H9 (cell line): Measurements from ENCODE around the gene CALCOCO1. TPM values are rescaled to one million over a fixed set of nuclear protein-coding genes. Genes with fewer than 3 reads are reported as not detected.
A peak's percentile ranks its signal among the peaks of the same experiment; 100 is the strongest.

Experiments used
- DNase-seq: peaks from one replicate; pipeline ENCODE4 v3.0.0-alpha.2; 2017
- H2AFZ ChIP-seq: one replicate; pipeline ENCODE4 v1.6.1; 2013; ENCODE audit warnings: mild to moderate bottlenecking, low read length, control low read depth, moderate library complexity
- H2AK5ac ChIP-seq: 2 replicates; pipeline ENCODE4 v1.6.1; 2013; ENCODE audit warnings: low read length, control low read depth, mixed read lengths; ENCODE audit not compliant: insufficient read length
- H2BK120ac ChIP-seq: one replicate; pipeline ENCODE4 v1.6.1; 2013; ENCODE audit warnings: low read depth, mild to moderate bottlenecking, low read length, control low read depth, inconsistent platforms; ENCODE audit not compliant: poor library complexity, severe bottlenecking
- H2BK12ac ChIP-seq: 2 replicates; pipeline ENCODE4 v1.6.1; 2013; ENCODE audit warnings: low read length, control low read depth, mixed read lengths, low read depth; ENCODE audit not compliant: insufficient read length
- H2BK15ac ChIP-seq: 2 replicates; pipeline ENCODE4 v1.6.1; 2013; ENCODE audit warnings: low read depth, low read length, control low read depth
- H2BK20ac ChIP-seq: one replicate; pipeline ENCODE4 v1.6.1; 2013; ENCODE audit warnings: low read depth, mild to moderate bottlenecking, low read length, control low read depth, inconsistent platforms; ENCODE audit not compliant: poor library complexity, severe bottlenecking
- H2BK5ac ChIP-seq: 2 replicates; pipeline ENCODE4 v1.6.1; 2013; ENCODE audit warnings: low read length, control low read depth, mixed read lengths; ENCODE audit not compliant: insufficient read length
- H3K14ac ChIP-seq: 2 replicates; pipeline ENCODE4 v1.6.1; 2013; ENCODE audit warnings: low read length, control low read depth; ENCODE audit not compliant: insufficient read depth
- H3K18ac ChIP-seq: 2 replicates; pipeline ENCODE4 v1.6.1; 2013; ENCODE audit warnings: low read depth, mild to moderate bottlenecking, mixed read lengths, low read length, control low read depth; ENCODE audit not compliant: insufficient read length
- H3K23ac ChIP-seq: 2 replicates; pipeline ENCODE4 v1.6.1; 2013; ENCODE audit warnings: low read length, control low read depth, mixed read lengths, low read depth; ENCODE audit not compliant: insufficient read length
- H3K23me2 ChIP-seq: 2 replicates; pipeline ENCODE4 v1.6.1; 2013; ENCODE audit warnings: low read depth, mild to moderate bottlenecking, mixed read lengths, low read length, control low read depth; ENCODE audit not compliant: insufficient read length, poor library complexity, severe bottlenecking
- H3K27ac ChIP-seq: 2 replicates; pipeline ENCODE4 v1.5.1; 2013; ENCODE audit warnings: low read length, control low read depth, mixed read lengths, low read depth; ENCODE audit not compliant: insufficient read length
- H3K27me3 ChIP-seq: 2 replicates; pipeline ENCODE4 v1.6.1; 2013; ENCODE audit warnings: low read length, control low read depth, inconsistent platforms; ENCODE audit not compliant: insufficient read depth
- H3K4ac ChIP-seq: 2 replicates; pipeline ENCODE4 v1.6.1; 2013; ENCODE audit warnings: low read depth, mild to moderate bottlenecking, control low read depth, inconsistent platforms, low read length, moderate library complexity
- H3K4me1 ChIP-seq: 2 replicates; pipeline ENCODE4 v1.6.1; 2013; ENCODE audit warnings: low read length, control low read depth, inconsistent platforms; ENCODE audit not compliant: insufficient read depth
- H3K4me2 ChIP-seq: 2 replicates; pipeline ENCODE4 v1.6.1; 2013; ENCODE audit warnings: low read length, control low read depth, mixed read lengths; ENCODE audit not compliant: insufficient read length, insufficient read depth
- H3K56ac ChIP-seq: 2 replicates; pipeline ENCODE4 v1.6.1; 2013; ENCODE audit warnings: low read depth, mild to moderate bottlenecking, mixed read lengths, low read length, control low read depth; ENCODE audit not compliant: insufficient read length
- H3K79me1 ChIP-seq: 2 replicates; pipeline ENCODE4 v1.6.1; 2013; ENCODE audit warnings: low read depth, mild to moderate bottlenecking, moderate library complexity, low read length, control low read depth, inconsistent platforms; ENCODE audit not compliant: insufficient read depth, poor library complexity, severe bottlenecking
- H3K79me2 ChIP-seq: 2 replicates; pipeline ENCODE4 v1.6.1; 2013; ENCODE audit warnings: low read length, control low read depth, inconsistent platforms; ENCODE audit not compliant: insufficient read depth
- H3K9ac ChIP-seq: 2 replicates; pipeline ENCODE4 v1.6.1; 2013; ENCODE audit warnings: low read length, control low read depth, mixed read lengths; ENCODE audit not compliant: insufficient read length; ENCODE audit errors: extremely low read depth
- H3K9me3 ChIP-seq: one replicate; pipeline ENCODE4 v1.6.1; 2013; ENCODE audit warnings: low read depth, low read length, inconsistent platforms; ENCODE audit not compliant: control insufficient read depth
- H3T11ph ChIP-seq: one replicate; pipeline ENCODE4 v1.6.1; 2013; ENCODE audit warnings: mild to moderate bottlenecking, low read length, control low read depth, inconsistent platforms
- H4K20me1 ChIP-seq: one replicate; pipeline ENCODE4 v1.6.1; 2013; ENCODE audit not compliant: control insufficient read depth, insufficient read length, insufficient read depth
- H4K5ac ChIP-seq: 2 replicates; pipeline ENCODE4 v1.6.1; 2013; ENCODE audit warnings: low read depth, mild to moderate bottlenecking, mixed read lengths, low read length, control low read depth; ENCODE audit not compliant: insufficient read length
- H4K8ac ChIP-seq: replicated peaks from 2 replicates; pipeline ENCODE4 v1.6.1; 2013; ENCODE audit warnings: low read length, control low read depth, mixed read lengths, low read depth; ENCODE audit not compliant: insufficient read length
- H4K91ac ChIP-seq: 2 replicates; pipeline ENCODE4 v1.6.1; 2013; ENCODE audit warnings: low read depth, mild to moderate bottlenecking, moderate library complexity, mixed read lengths, low read length, control low read depth; ENCODE audit not compliant: insufficient read length
- H3K27ac Mint-ChIP-seq, 3 experiments: 2 replicates in 2 of 3; 3 replicates in 1 of 3; pipeline ENCODE4 v1.8.0; 2020 to 2021; ENCODE audit warnings: mixed read lengths in 3 of 3, mild to moderate bottlenecking in 1 of 3, moderate library complexity in 1 of 3
- H3K27me3 Mint-ChIP-seq: 2 replicates; pipeline ENCODE4 v1.8.0; 2021; ENCODE audit warnings: low read depth, mild to moderate bottlenecking, moderate library complexity, mixed read lengths
- H3K36me3 Mint-ChIP-seq, 3 experiments: 2 replicates in 2 of 3; 3 replicates in 1 of 3; pipeline ENCODE4 v1.8.0; 2020 to 2021; ENCODE audit warnings: low read depth in 3 of 3, mixed read lengths in 3 of 3; ENCODE audit not compliant: insufficient read depth in 1 of 3
- H3K4me1 Mint-ChIP-seq, 2 experiments: 2 replicates each; pipeline ENCODE4 v1.8.0; 2020; ENCODE audit warnings: mixed read lengths in 2 of 2
- H3K4me3 Mint-ChIP-seq, 2 experiments: 2 replicates in 1 of 2; 3 replicates in 1 of 2; pipeline ENCODE4 v1.8.0; 2020 to 2021; ENCODE audit warnings: mild to moderate bottlenecking in 2 of 2, mixed read lengths in 2 of 2, moderate library complexity in 1 of 2
- H3K9me3 Mint-ChIP-seq, 2 experiments: 2 replicates in 1 of 2; 3 replicates in 1 of 2; pipeline ENCODE4 v1.8.0; 2020; ENCODE audit warnings: mild to moderate bottlenecking in 2 of 2, mixed read lengths in 2 of 2, moderate library complexity in 1 of 2
- WGBS: extraction: QIAGEN DNeasy Blood & Tissue Kit; methylation state at CpG from one replicate; pipeline ENCODE4 v1.1.7; 2013; ENCODE audit warnings: missing lambda C conversion rate, low lambda C conversion rate, mixed read lengths; ENCODE audit not compliant: insufficient read length; ENCODE audit errors: extremely low coverage; 5-methylcytosine and 5-hydroxymethylcytosine counted together
- total RNA-seq: library from RNA; stranded (reverse); gene quantifications from 2 replicates; pipeline ENCODE4 v1.2.1, GENCODE V29; 2021
- TF ChIP-seq, protein P1 (sequence below): fragments of 200-600 bp; sonication (generic); conservative IDR thresholded peaks from 3 replicates; pipeline ENCODE4 v1.8.0; 2021; ENCODE audit warnings: antibody characterized with exemption, mild to moderate bottlenecking

CALCOCO1 gene
- total RNA-seq, 1 experiment from 2014 or later = 22.3 TPM

DNA sequence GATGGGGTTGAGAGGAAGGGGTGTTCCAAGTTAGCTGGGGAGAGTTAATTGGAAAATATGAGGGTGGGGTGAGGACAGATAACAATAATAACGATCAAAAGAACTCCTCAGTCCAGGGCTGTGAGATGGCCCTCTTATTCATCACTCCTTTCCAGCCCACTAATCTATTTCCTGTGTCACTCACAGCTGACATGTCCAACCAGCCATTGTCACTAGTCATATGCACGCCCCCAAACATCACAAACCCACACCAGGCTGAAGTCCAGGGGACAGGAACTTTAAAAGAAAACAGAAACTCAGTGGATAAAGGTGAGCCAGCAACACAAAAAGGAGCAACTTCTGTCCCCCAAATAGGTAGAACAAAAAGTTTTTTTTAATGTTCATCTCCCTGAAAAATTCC is 911 bp downstream of the CALCOCO1 start:
- H4K8ac ChIP-seq = no peak overlapping the region
- no peak for DNase-seq
- Mint-ChIP-seq H3K27ac (no peak overlapping the region), H3K27me3 (peaks cover 3% of the 10 kb centered on the region), H3K9me3 (no peaks in the 10 kb centered on the region; a peak in 1 of 5 replicates), H3K4me3 (peak overlapping the region; percentile 89 to 96), H3K4me1 (peaks cover 21 to 28% of the 10 kb centered on the region in 2 experiments), H3K36me3 (no peaks in the 10 kb centered on the region)
- H4K20me1 ChIP-seq = peaks cover 2% of the 10 kb centered on the region
- no peaks in the 10 kb centered on the region for H3K27me3 ChIP-seq
- H2BK120ac ChIP-seq = no peak overlapping the region
- no peak overlapping the region for H3K4ac ChIP-seq
- H2BK15ac ChIP-seq = no peak overlapping the region
- H3K27ac ChIP-seq = no peak overlapping the region
- no peak overlapping the region for H3T11ph ChIP-seq
- H3K4me1 ChIP-seq = no peaks in the 10 kb centered on the region
- no peak overlapping the region for H2BK5ac ChIP-seq
- H3K79me1 ChIP-seq = no peaks in the 10 kb centered on the region
- TF ChIP-seq, protein P1, sequence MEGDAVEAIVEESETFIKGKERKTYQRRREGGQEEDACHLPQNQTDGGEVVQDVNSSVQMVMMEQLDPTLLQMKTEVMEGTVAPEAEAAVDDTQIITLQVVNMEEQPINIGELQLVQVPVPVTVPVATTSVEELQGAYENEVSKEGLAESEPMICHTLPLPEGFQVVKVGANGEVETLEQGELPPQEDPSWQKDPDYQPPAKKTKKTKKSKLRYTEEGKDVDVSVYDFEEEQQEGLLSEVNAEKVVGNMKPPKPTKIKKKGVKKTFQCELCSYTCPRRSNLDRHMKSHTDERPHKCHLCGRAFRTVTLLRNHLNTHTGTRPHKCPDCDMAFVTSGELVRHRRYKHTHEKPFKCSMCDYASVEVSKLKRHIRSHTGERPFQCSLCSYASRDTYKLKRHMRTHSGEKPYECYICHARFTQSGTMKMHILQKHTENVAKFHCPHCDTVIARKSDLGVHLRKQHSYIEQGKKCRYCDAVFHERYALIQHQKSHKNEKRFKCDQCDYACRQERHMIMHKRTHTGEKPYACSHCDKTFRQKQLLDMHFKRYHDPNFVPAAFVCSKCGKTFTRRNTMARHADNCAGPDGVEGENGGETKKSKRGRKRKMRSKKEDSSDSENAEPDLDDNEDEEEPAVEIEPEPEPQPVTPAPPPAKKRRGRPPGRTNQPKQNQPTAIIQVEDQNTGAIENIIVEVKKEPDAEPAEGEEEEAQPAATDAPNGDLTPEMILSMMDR = no peak
- no peak overlapping the region for H3K56ac ChIP-seq
- H2AFZ ChIP-seq = no peak overlapping the region
- H3K23me2 ChIP-seq = peaks cover 8% of the 10 kb centered on the region
- no peak overlapping the region for H4K5ac ChIP-seq
- H2BK12ac ChIP-seq = no peak overlapping the region
- H3K18ac ChIP-seq = no peak overlapping the region
- H3K9me3 ChIP-seq = no peaks in the 10 kb centered on the region
- no peak overlapping the region for H2AK5ac ChIP-seq
- H2BK20ac ChIP-seq = no peak overlapping the region
- no peak overlapping the region for H4K91ac ChIP-seq
- no peak overlapping the region for H3K14ac ChIP-seq
- H3K4me2 ChIP-seq = peak overlapping the region; percentile 80
- no CpG with 5 or more reads among the region's 2 CpGs for WGBS
- H3K23ac ChIP-seq = no peak overlapping the region
- no peak overlapping the region for H3K9ac ChIP-seq
- no peaks in the 10 kb centered on the region for H3K79me2 ChIP-seq
